H1 (cell line): ENCODE data around the gene GMPR. TPM values are rescaled to one million over a fixed set of nuclear protein-coding genes. Genes with fewer than 3 reads are reported as not detected.

ENCODE experiments used
- CEBPB ChIP-seq: IDR thresholded peaks from 2 replicates; pipeline ENCODE4 v1.6.1; 2012; ENCODE audit warnings: low read depth, low read length
- CHD1 ChIP-seq: IDR thresholded peaks from 2 replicates; pipeline ENCODE4 v1.6.1; 2012; ENCODE audit warnings: low read depth, low read length, improper control_type of control experiment
- HDAC6 ChIP-seq: IDR thresholded peaks from one replicate; pipeline ENCODE4 v1.7.1; 2012; ENCODE audit warnings: low read depth, mild to moderate bottlenecking, inconsistent platforms, low read length, moderate library complexity
- SIRT6 ChIP-seq: IDR thresholded peaks from one replicate; pipeline ENCODE4 v1.7.1; 2012; ENCODE audit warnings: low read length, inconsistent platforms
- SIX5 ChIP-seq: IDR thresholded peaks from 2 replicates; pipeline ENCODE4 v1.6.1; 2011; ENCODE audit warnings: mild to moderate bottlenecking, low read depth, low read length
- SP4 ChIP-seq: IDR thresholded peaks from 2 replicates; pipeline ENCODE4 v1.6.1; 2012; ENCODE audit warnings: low read length, inconsistent platforms
- TEAD4 ChIP-seq: IDR thresholded peaks from 2 replicates; pipeline ENCODE4 v1.6.1; 2012; ENCODE audit warnings: low read depth, low read length, inconsistent platforms, mixed read lengths
- polyA plus RNA-seq, 7 experiments: library from polyadenylated mRNA; depleted of rRNA in 3 of 7; stranded (reverse) in 5 of 7; unstranded in 2 of 7; fragments of >200 nt in 5 of 7; fragments of 200-250 nt in 2 of 7; gene quantifications; 1 replicate in 5 of 7; 2 replicates in 1 of 7; 4 replicates in 1 of 7; pipeline versions ENCODE4 v1.2.1 to v1.2.3, GENCODE V29; 2011 to 2013; ENCODE audit warnings: missing spikeins in 2 of 7, mixed read lengths in 2 of 7
- total RNA-seq: library from RNA; stranded (reverse); fragmentation: NEBNext Ultra II Directional; extraction: Animal tissue kit (Norgen Biotek cat#: 25700); gene quantifications from 2 replicates; pipeline ENCODE4 v1.2.1, GENCODE V29; 2021

GMPR gene
- total and polyA plus RNA-seq, 2 of the 8 experiments (the other 6 are each of a cell fraction or from before 2014, with no cell fraction given), result 0.99 to 1.2 TPM

GRCh38 chr6:16292942-16293341 is 54.6 kb downstream of the GMPR start (continued):
- TF ChIP-seq SP4 (no peak), CHD1 (no peak), SIX5 (no peak), CEBPB (no peak), HDAC6 (no peak), SIRT6 (no peak), TEAD4 (no peak)
